Mononuclear cell (primary cell): ENCODE measurements around the gene ZCRB1. TPM values are rescaled to one million over a fixed set of nuclear protein-coding genes. Genes with fewer than 3 reads are reported as not detected.

Source experiments
- H3K27me3 ChIP-seq: 2 replicates; pipeline ENCODE4 v1.6.0; 2011; ENCODE audit warnings: low read length, control low read depth; ENCODE audit not compliant: insufficient read depth
- H3K4me1 ChIP-seq: 2 replicates; pipeline ENCODE4 v1.5.1; 2011; ENCODE audit warnings: mild to moderate bottlenecking, low read length, control low read depth; ENCODE audit not compliant: insufficient read depth
- H3K4me3 ChIP-seq: 2 replicates; pipeline ENCODE4 v1.5.1; 2011; ENCODE audit warnings: mild to moderate bottlenecking, low read length, moderate library complexity
- H3K9me3 ChIP-seq: 2 replicates; pipeline ENCODE4 v1.5.1; 2011; ENCODE audit warnings: low read depth, mild to moderate bottlenecking, control low read depth, low read length
- total RNA-seq: library from RNA; depleted of rRNA; stranded (reverse); fragments of >200 nt; gene quantifications from one replicate; pipeline ENCODE4 v1.2.3, GENCODE V29; 2012

Gene ZCRB1
- total RNA-seq, 1 donor, result 20.1 TPM

DNA sequence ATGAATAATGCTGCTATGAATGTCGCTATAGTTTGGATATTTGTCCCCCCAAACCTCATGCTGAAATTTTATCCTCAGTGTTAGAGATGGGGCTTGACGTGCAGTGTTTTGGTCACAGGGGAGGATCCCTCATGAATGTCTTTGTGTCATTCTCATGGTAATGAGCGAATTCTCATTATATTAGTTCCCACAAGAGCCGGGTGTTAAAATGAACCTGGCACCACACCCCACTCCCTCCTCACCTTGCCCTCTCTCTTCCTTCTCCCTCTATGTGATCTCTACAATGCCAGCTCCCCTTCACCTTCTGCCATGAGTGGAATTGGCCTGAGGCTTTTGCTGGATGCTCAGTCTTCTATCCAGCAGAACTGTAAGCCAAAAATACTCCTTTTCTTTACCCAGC lies 50.4 kb downstream of the ZCRB1 start:
- Histone ChIP-seq H3K9me3 (no peaks in the 10 kb centered on the region), H3K4me3 (no peak overlapping the region), H3K27me3 (no peaks in the 10 kb centered on the region), H3K4me1 (peaks cover 9% of the 10 kb centered on the region)

DNA sequence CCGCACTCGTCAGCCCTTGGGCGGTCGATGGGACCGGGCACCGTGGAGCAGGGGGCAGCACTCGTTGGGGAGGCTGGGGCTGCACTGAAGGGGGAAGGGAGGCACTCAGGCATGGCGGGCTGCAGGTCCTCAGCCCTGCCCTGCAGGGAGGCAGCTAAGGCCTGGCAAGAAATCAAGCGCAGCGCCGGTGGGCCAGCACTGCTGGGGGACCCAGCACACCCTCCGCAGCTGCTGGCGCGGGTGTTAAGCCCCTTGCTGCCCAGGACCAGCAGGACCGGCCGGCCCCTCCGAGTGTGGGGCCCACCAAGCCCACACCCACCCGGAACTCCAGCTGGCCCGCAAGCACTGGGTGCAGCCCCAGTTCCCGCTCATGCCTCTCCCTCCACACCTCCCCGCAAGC lies 52.2 kb downstream of the ZCRB1 start:
- Histone ChIP-seq H3K9me3 (no peaks in the 10 kb centered on the region), H3K4me1 (peaks cover 10% of the 10 kb centered on the region), H3K4me3 (no peak overlapping the region)

DNA sequence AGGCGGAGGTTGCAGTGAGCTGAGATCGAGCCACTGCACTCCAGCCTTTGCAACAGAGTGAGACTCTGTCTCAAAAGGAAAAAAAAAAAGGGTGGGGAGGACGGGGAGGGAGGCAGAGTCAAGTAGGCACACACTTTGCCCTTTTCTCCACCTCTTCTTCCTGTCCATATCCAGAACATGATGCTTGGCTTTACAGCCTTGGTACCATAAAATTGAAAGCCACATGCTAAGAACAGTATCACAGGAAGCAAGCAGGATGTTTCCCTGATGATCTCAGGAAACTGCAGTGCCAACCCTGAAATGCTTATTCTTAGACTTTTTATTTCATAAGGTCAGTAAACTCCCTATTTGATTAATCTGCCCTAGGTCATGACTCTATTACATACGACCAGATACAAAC lies 55.3 kb downstream of the ZCRB1 start:
- Histone ChIP-seq H3K9me3 (no peaks in the 10 kb centered on the region), H3K4me3 (no peak overlapping the region), H3K27me3 (no peaks in the 10 kb centered on the region), H3K4me1 (peaks cover 10% of the 10 kb centered on the region)

More for the DNA sequence above, 52.2 kb downstream of the ZCRB1 start:
- no peaks in the 10 kb centered on the region for H3K27me3 ChIP-seq

DNA sequence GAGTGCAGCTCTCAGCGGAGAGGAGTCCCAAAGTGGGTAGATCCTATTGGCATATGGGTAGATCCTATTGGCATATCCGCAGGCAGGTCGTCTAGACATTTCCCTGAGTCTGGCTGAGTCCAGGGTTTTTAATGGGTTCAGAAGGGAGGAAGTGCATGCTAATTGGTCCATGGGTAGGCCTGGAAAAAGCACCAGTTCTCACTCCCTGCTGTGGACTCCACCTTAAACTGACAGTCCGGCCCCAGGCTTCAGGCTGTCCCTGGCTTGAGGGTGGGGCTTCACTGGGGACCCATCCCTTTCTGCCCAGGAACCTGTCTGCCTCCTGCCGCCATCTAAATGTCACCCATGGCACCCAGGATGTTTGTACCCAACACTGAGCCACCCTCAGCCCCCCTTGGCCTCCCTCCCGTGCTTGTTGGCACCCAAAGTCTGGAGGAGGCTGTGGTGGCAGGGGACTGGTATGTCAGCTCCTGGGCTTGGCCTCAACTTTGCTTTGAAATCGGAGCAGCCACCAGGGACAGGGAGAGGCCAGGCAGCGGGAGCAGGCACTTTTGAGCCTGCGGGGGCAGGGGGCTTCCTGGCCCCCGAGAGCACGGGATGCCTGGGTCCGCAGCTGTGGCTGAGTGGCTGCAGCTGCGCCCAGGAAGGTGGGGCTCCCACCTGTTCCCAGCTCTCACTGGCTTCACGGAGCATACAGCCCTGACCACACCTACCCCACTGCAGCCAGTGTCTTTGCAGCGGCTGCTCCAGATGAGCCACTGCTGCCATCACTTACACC lies 58.3 kb downstream of the ZCRB1 start:
- Histone ChIP-seq H3K4me1 (peaks cover 10% of the 10 kb centered on the region), H3K9me3 (no peaks in the 10 kb centered on the region), H3K27me3 (no peaks in the 10 kb centered on the region), H3K4me3 (no peak overlapping the region)

- H3K27me3 ChIP-seq, result no peaks in the 10 kb centered on the region
- H3K4me3 ChIP-seq, result no peak overlapping the region
- peaks cover 10% of the 10 kb centered on the region for H3K4me1 ChIP-seq
- no peaks in the 10 kb centered on the region for H3K9me3 ChIP-seq
These were observed 59.2 kb downstream of the ZCRB1 start for GRCh38 chr12:42266579-42267230.

- no peaks in the 10 kb centered on the region for H3K4me1 ChIP-seq
- H3K4me3 ChIP-seq, result no peak overlapping the region
- no peaks in the 10 kb centered on the region for H3K9me3 ChIP-seq
- no peaks in the 10 kb centered on the region for H3K27me3 ChIP-seq
These were observed 63.6 kb downstream of the ZCRB1 start for GRCh38 chr12:42262271-42262670.

Other genes with a start within 250 kb of the ZCRB1 start
- 6.5 TPM for gene GXYLT1, start 181.2 kb downstream of the ZCRB1 start, total RNA-seq
- 74.3 TPM for gene YAF2, start 87.8 kb downstream of the ZCRB1 start, total RNA-seq
- 216 TPM for gene PPHLN1, start 73 bp upstream of the ZCRB1 start, total RNA-seq